Cardiac fibroblast (primary cell): ENCODE measurements around the gene SMOC2.

Experiments used
- DNase-seq, 2 donors: peaks; one replicate each; pipeline versions ENCODE4 v3.0.0 to v3.0.0-alpha.2; 2010; ENCODE audit warnings: low read depth in 2 of 2
- H3K4me3 ChIP-seq, 2 donors: replicated peaks in 1 of 2; 1 replicate in 1 of 2; 2 replicates in 1 of 2; pipeline ENCODE4 v1.5.1; 2011; ENCODE audit warnings: low read depth in 2 of 2, low read length in 2 of 2, mild to moderate bottlenecking in 2 of 2, moderate library complexity in 1 of 2
- CTCF ChIP-seq: IDR thresholded peaks from one replicate; pipeline ENCODE4 v1.5.1; 2011; ENCODE audit warnings: low read depth, mild to moderate bottlenecking, low read length, inconsistent platforms

Gene SMOC2

GRCh38 chr6:168516944-168517741 lies 76.2 kb downstream of the SMOC2 start:
- H3K4me3 ChIP-seq, result no peak overlapping the region
- DNase-seq, result no peak
- TF ChIP-seq CTCF, result no peak

GRCh38 chr6:168517742-168518347 lies 76.9 kb downstream of the SMOC2 start:
- no peak overlapping the region for H3K4me3 ChIP-seq
- no peak for TF ChIP-seq CTCF
- no peak for DNase-seq

- no peak for DNase-seq
- no peak for TF ChIP-seq CTCF
- no peak overlapping the region for H3K4me3 ChIP-seq
Observed at GRCh38 chr6:168518348-168518745, 77.4 kb downstream of the SMOC2 start.

- TF ChIP-seq CTCF, result no peak
Observed at GRCh38 chr6:168518867-168519266, 77.9 kb downstream of the SMOC2 start.

GRCh38 chr6:168520233-168520632 lies 79.2 kb downstream of the SMOC2 start:
- no peak for TF ChIP-seq CTCF
- no peak for DNase-seq
- no peak overlapping the region for H3K4me3 ChIP-seq

More at GRCh38 chr6:168518867-168519266, 77.9 kb downstream of the SMOC2 start:
- H3K4me3 ChIP-seq, result no peak overlapping the region
- no peak for DNase-seq

- no peak for TF ChIP-seq CTCF
- no peak overlapping the region for H3K4me3 ChIP-seq
- DNase-seq, result no peak
Observed at GRCh38 chr6:168524571-168525001, 83.6 kb downstream of the SMOC2 start.
